Measurements from ENCODE around the gene KIR3DL2. TPM values are rescaled to one million over a fixed set of nuclear protein-coding genes. Genes with fewer than 3 reads are reported as not detected.
"Not testable (repeated sequence)": the region's sequence is repeated elsewhere in the genome, so short reads cannot be mapped to it uniquely, and the experiment has no call there.

The KIR3DL2 gene
- total RNA-seq, 6 donors from 2014 or later = 0.20 to 0.55 (median 0.41) TPM; not detected in 2

GRCh38 chr19:54883228-54883627 lies 33.0 kb downstream of the KIR3DL2 start:
- H3K36me3 ChIP-seq = peaks cover 0 to 4% (median 0%) of the 10 kb centered on the region in 4 donors
- H3K27ac ChIP-seq = no peak overlapping the region
- no peak for ATAC-seq (ENCODE audit: low FRiP score in 2 of 2)
- TF ChIP-seq CTCF (IDR thresholded peaks at IDR 0.05) = no peak
- no peak for TF ChIP-seq POLR2A (IDR thresholded peaks at IDR 0.05)
- TF ChIP-seq POLR2AphosphoS5 (IDR thresholded peaks at IDR 0.05) = no peak
- no peak for TF ChIP-seq EP300 (IDR thresholded peaks at IDR 0.05)
- 81 to 87% methylated on average over 3 to 9 of the region's 9 CpGs for WGBS, 2 donors
- no peaks in the 10 kb centered on the region for H3K27me3 ChIP-seq
- H3K9me3 ChIP-seq = no peaks in the 10 kb centered on the region
- no peak for DNase-seq
- H3K4me3 ChIP-seq = no peak overlapping the region
- no peaks in the 10 kb centered on the region for H3K4me1 ChIP-seq

GRCh38 chr19:54888239-54888638 lies 38.0 kb downstream of the KIR3DL2 start:
- no peak for DNase-seq
- Histone ChIP-seq H3K27ac (no peak overlapping the region), H3K27me3 (no peaks in the 10 kb centered on the region), H3K36me3 (peaks cover 0 to 4% (median 0%) of the 10 kb centered on the region in 4 donors), H3K4me1 (no peaks in the 10 kb centered on the region), H3K4me3 (no peak overlapping the region), H3K9me3 (no peaks in the 10 kb centered on the region)
- TF ChIP-seq CTCF (IDR thresholded peaks at IDR 0.05) (no peak), EP300 (IDR thresholded peaks at IDR 0.05) (no peak), POLR2AphosphoS5 (IDR thresholded peaks at IDR 0.05) (no peak), POLR2A (IDR thresholded peaks at IDR 0.05) (no peak)
- no peak for ATAC-seq (ENCODE audit: low FRiP score in 2 of 2)
- WGBS, 2 donors = 90 to 91% methylated on average over 10 of the region's 10 CpGs

GRCh38 chr19:54889566-54889965 lies 39.3 kb downstream of the KIR3DL2 start:
- DNase-seq = no peak
- WGBS, 2 donors = 71 to 87% methylated on average over 11 of the region's 11 CpGs
- Histone ChIP-seq H3K36me3 (peaks cover 0 to 4% (median 0%) of the 10 kb centered on the region in 4 donors), H3K9me3 (no peaks in the 10 kb centered on the region), H3K27me3 (no peaks in the 10 kb centered on the region), H3K4me1 (no peaks in the 10 kb centered on the region), H3K27ac (no peak overlapping the region), H3K4me3 (no peak overlapping the region)
- ATAC-seq (ENCODE audit: low FRiP score in 2 of 2) = no peak
- TF ChIP-seq POLR2A (IDR thresholded peaks at IDR 0.05) (no peak), CTCF (IDR thresholded peaks at IDR 0.05) (no peak), EP300 (IDR thresholded peaks at IDR 0.05) (no peak), POLR2AphosphoS5 (IDR thresholded peaks at IDR 0.05) (no peak)

GRCh38 chr19:54893406-54893805 lies 43.2 kb downstream of the KIR3DL2 start:
- WGBS, 2 donors = 32 to 58% methylated on average over 7 of the region's 7 CpGs
- H3K9me3 ChIP-seq = no peaks in the 10 kb centered on the region
- no peaks in the 10 kb centered on the region for H3K4me1 ChIP-seq
- H3K27me3 ChIP-seq = no peaks in the 10 kb centered on the region
- TF ChIP-seq POLR2AphosphoS5 (IDR thresholded peaks at IDR 0.05) (no peak), CTCF (IDR thresholded peaks at IDR 0.05) (no peak), POLR2A (IDR thresholded peaks at IDR 0.05) (no peak), EP300 (IDR thresholded peaks at IDR 0.05) (no peak)
- no peaks in the 10 kb centered on the region for H3K36me3 ChIP-seq
- DNase-seq = no peak
- ATAC-seq (ENCODE audit: low FRiP score in 2 of 2) = no peak
- H3K27ac ChIP-seq = no peak overlapping the region
- H3K4me3 ChIP-seq = no peak overlapping the region

GRCh38 chr19:54894106-54894505 lies 43.9 kb downstream of the KIR3DL2 start:
- H3K27ac ChIP-seq; H3K27me3 ChIP-seq; ATAC-seq (ENCODE audit: low FRiP score in 2 of 2); H3K4me3 ChIP-seq; DNase-seq; H3K9me3 ChIP-seq; H3K36me3 ChIP-seq; H3K4me1 ChIP-seq: not testable (repeated sequence)
- WGBS, 2 donors = 89 to 93% methylated on average over 16 of the region's 16 CpGs

All from upper lobe of left lung (tissue), 6 donors.